GM18873 (cell line): ENCODE results near the gene GPR78.
A peak's percentile ranks its signal among the peaks of the same experiment; 100 is the strongest.

Experiments used
- ATAC-seq: cut with Tn5 transposase; IDR thresholded peaks from one replicate; pipeline ENCODE4 v1.9.1; 2021; ENCODE audit warnings: mild to moderate bottlenecking, moderate library complexity, moderate number of reproducible peaks; ENCODE audit not compliant: unreplicated experiment, low FRiP score

Gene GPR78

GRCh38 chr4:8580321-8581093 lies at the start of gene GPR78:
Gene GPR78, plus strand, starts transcription at chr4:8580392. Its CDS starts 591 bp downstream, at chr4:8580983.
- no peak for ATAC-seq

GRCh38 chr4:8532245-8532781 lies 47.9 kb upstream of the GPR78 start:
- no peak for ATAC-seq

GRCh38 chr4:8533274-8533865 lies 46.8 kb upstream of the GPR78 start:
- ATAC-seq: no peak

GRCh38 chr4:8534129-8534528 lies 46.1 kb upstream of the GPR78 start:
- ATAC-seq: peak; percentile 86

GRCh38 chr4:8534611-8535010 lies 45.6 kb upstream of the GPR78 start:
- ATAC-seq: no peak

DNA sequence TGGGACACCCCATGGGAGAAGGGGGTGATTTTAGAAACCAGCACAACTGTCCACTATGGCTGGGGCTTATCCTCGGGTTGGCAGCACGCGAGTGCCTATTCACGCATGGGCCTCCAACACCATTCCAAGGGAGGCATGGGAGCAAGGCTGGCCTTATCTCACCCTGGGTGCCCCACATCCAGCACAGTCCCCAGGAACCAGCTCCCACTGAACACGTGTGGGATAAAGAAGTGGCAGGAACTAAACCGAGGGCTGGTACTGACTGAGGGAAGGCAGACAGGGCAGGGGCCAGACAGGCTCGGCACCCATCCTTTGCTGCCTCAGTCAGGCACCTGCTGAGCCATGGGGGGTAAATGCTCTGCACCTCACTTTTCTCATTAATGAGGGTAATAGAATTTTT lies 43.7 kb upstream of the GPR78 start:
- no peak for ATAC-seq

GRCh38 chr4:8537041-8537461 lies 43.1 kb upstream of the GPR78 start:
- no peak for ATAC-seq

DNA sequence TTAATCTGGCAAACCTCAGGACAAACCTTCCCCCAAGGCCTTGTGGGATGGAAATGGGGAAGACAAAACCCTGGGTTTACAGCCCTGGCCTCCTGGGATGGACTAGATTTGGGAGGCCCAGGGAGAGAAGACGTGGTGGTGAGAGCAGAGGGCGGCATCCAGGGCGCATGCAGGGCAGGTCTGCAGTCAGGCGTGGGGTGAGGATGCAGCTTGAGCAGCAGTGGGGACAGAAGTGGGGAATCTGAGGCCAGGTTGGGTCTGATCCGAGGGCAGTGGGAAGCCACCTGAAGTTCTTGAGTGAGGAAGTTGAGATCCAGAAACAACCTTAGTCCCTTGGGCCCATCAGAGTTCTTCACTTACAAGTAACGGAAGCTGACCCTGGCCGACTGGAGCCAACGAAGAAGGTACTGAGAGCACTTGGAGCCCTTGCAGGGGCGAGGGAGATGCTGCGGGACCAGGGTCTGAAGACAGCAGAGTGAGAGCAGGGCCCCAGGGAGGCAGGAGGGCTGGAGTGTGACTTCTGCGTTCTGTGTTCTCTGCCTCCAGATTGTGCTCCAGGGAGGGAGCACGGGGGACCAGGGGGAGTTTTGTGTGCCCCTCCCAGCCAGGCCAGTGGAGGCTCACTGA lies 42.0 kb upstream of the GPR78 start:
- no peak for ATAC-seq

DNA sequence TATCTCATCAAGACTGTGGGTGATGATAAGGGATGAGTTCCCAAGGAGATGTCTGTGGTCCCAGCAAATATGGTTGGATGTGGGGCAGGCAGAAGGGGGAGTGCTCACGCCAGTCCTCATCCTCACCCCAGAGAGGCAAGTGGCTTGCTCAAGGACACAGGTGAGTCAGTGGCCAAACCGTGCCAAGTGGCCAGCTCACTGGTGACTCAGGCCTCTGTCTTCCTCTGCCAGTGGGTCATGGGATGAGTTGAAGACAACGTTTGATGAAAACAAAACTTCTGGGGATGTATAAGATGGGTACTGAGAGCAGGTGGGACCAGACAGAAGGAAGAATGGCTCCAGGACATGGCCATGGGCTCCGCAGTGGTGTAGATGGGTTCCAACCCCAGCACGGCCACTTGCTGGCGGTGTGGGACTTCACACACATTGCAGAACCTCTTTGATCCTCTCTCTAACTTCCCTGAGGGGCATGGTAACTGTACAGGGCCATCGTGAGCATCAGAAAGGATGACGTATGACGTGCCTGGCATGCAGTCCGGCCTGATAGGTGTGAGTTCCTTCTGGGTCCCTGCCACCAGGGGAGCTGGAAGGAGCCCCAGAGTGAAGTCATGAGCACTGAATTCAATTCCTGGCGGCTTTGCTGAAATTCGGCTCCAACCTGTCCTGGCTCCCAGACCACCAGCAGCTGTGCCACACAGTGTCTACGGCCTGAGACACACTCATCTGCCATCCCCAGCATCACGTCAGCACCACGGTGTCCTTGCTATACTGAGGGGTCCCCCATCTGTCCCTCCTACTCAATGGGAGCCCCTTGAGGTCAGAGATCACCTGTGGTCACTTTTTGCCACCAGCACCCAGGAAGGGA lies 41.3 kb upstream of the GPR78 start:
- ATAC-seq: no peak

DNA sequence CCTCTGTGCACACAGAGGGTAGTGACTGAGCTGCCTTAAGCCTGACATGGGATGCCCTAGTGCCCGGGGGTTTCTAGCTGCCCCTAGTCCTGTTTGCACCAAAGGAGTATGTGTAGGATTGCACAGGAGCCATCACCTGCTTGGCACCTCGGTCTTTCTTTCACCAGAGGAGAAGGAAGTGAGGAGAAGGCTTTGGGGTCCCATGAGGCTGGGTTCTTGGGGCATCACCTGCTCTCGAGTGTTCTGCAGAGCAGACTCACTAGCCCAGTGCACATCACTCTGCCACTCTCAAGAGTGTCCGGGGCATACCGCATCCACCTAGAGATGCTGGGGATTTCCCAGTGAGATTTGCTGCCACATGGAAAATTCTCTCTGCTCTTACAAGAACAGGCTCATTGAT lies 40.5 kb upstream of the GPR78 start:
- peak; percentile 44 for ATAC-seq

- peak; percentile 47 for ATAC-seq
Observed at GRCh38 chr4:8540072-8540471, 40.1 kb upstream of the GPR78 start.

GRCh38 chr4:8540586-8540985 lies 39.6 kb upstream of the GPR78 start:
- no peak for ATAC-seq

- no peak for ATAC-seq
Observed at GRCh38 chr4:8540991-8541390, 39.2 kb upstream of the GPR78 start.

- no peak for ATAC-seq
Observed at GRCh38 chr4:8541981-8542715, 38.0 kb upstream of the GPR78 start.

- no peak for ATAC-seq
Observed at GRCh38 chr4:8542776-8543525, 37.2 kb upstream of the GPR78 start.

DNA sequence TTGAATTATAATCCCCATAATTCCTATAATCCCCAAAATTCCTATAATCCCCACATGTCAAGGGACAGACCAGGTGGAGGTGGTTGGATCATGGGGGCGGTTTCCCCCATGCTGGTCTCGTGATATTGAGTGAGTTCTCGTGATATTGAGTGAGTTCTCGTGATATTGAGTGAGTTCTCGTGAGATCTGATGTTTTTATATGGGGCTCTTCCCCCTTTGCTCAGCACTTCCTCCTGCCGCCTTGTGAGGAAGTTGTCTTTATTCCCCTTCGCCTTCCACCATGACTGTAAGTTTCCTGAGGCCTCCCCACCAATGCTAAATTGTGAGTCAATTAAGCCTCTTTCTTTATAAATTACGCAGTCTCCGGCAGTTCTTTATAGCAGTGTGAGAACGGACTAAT lies 36.6 kb upstream of the GPR78 start:
- ATAC-seq: no peak

DNA sequence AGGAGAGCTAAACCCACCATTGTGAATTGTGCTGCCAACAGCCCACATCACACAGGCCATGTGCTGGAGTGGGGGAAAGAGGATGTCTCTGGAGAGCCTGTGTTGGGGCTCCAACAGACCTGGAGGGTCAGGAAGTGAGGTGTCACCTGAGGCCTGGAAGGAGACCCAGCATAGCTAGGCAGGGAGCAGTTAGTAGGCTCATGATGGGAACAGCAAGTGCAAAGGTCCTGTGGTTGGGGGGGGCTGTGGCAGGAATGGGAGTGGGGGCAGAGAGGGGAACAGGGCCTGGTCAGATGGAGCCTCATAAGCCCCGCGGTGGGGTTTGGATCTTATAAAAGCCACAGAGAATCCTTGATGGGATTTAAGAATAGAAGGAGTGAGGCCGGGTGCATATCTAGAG lies 35.9 kb upstream of the GPR78 start:
- ATAC-seq: no peak

DNA sequence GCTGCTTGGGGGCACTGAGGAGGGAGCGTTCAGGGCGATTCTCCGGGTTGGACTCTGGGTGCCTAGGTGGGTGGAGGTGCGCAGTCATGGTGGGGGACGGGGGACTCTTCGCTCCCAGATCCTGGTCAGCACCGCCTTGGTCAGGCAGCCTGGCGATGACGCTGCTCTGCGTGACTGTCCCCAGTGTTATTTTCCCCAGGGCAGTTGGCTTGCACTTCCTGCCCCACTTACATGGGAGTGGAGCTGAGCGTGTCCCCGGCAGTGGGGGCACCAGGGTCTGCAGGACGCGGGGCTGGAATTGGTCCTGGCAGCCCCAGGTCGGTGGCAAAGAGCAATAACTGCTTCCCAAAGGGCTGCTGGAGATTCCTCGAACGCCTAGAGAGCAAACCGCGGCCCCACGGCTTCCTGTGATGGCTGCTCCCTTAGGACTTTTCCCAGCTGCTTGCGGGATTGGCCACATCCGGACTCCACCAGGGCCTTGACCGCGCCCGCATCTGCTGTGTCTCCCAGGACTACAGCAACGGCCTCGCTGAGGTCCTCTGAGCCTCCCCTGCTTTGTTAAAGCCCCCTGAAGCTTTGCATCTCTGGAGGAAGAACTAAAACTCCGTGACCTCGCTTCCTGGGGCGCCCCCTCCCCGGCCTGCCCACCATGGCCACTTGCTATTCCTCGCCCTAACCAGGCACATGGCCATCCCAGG lies 35.3 kb upstream of the GPR78 start:
- ATAC-seq: no peak

DNA sequence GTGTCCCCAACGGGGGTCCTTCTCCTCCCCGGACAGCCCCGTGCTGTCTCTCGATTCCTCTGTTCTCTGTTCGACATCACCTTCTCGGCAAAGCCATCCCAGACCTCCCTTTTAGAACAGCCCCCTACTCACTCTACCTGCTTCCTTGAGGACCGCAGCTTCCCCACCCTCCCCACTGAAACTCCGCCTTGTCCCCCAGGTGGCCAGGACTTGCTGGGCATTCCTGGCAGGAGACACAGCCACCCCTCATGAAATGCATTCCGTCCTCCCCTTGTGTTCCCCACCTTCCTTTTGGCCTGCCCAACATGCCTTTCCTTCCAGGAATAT lies 34.8 kb upstream of the GPR78 start:
- no peak for ATAC-seq
